Caco-2 (cell line): Measurements from ENCODE around the gene PAQR4. TPM values are rescaled to one million over a fixed set of nuclear protein-coding genes. Genes with fewer than 3 reads are reported as not detected.

Experiments used
- BruUV-seq: library from RNA; stranded (reverse); fragments of 400-500 nt; replicated peaks from 2 replicates; lab custom pipeline; 2021; lab: Mats Ljungman, UMichigan
- CTCF ChIA-PET: fragments of 300-600 bp; sonication (Branson Sonifier 250); formaldehyde crosslinking; loops from one replicate; lab custom pipeline; 2022; ENCODE audit warnings: antibody characterized with exemption; lab: Charles Lee
- POLR2A ChIA-PET: fragments of 300-600 bp; sonication (Branson Sonifier 250); formaldehyde crosslinking; loops from one replicate; lab custom pipeline; 2022; ENCODE audit warnings: antibody characterized with exemption; lab: Charles Lee
- DNase-seq, 2 experiments: peaks; one replicate each; pipeline versions ENCODE4 v3.0.0 to v3.0.0-alpha.2; 2020 to 2022
- H3K27me3 ChIP-seq: replicated peaks from 2 replicates; pipeline ENCODE4 v1.6.0; 2011; ENCODE audit warnings: low read length; ENCODE audit not compliant: control insufficient read depth, insufficient read depth
- H3K36me3 ChIP-seq: 2 replicates; pipeline ENCODE4 v1.5.1; 2011; ENCODE audit warnings: low read length; ENCODE audit not compliant: control insufficient read depth, insufficient read depth
- H3K4me1 ChIP-seq: fragments of 250-450 bp; sonication (Bioruptor Pico); 2 replicates; pipeline ENCODE4 v1.5.1; 2020; ENCODE audit warnings: mild to moderate bottlenecking
- H3K4me3 ChIP-seq: 2 replicates; pipeline ENCODE4 v1.5.1; 2011; ENCODE audit warnings: low read depth, mild to moderate bottlenecking, control low read depth, low read length
- H3K9me3 ChIP-seq: fragments of 250-450 bp; sonication (Bioruptor Pico); 2 replicates; pipeline ENCODE4 v1.5.1; 2020; ENCODE audit warnings: mild to moderate bottlenecking, moderate library complexity
- H3K27ac Mint-ChIP-seq: one replicate; pipeline ENCODE4 v1.8.0; 2022; ENCODE audit warnings: mixed read lengths; ENCODE audit not compliant: unreplicated experiment
- H3K27me3 Mint-ChIP-seq: one replicate; pipeline ENCODE4 v1.8.0; 2022; ENCODE audit warnings: mixed read lengths; ENCODE audit not compliant: insufficient read depth, unreplicated experiment
- H3K36me3 Mint-ChIP-seq: one replicate; pipeline ENCODE4 v1.8.0; 2022; ENCODE audit warnings: mild to moderate bottlenecking, mixed read lengths; ENCODE audit not compliant: insufficient read depth, unreplicated experiment
- H3K4me1 Mint-ChIP-seq: one replicate; pipeline ENCODE4 v1.8.0; 2022; ENCODE audit warnings: low read depth, mixed read lengths; ENCODE audit not compliant: unreplicated experiment
- H3K4me3 Mint-ChIP-seq: one replicate; pipeline ENCODE4 v1.8.0; 2022; ENCODE audit warnings: mild to moderate bottlenecking, moderate library complexity, mixed read lengths; ENCODE audit not compliant: unreplicated experiment
- H3K9me3 Mint-ChIP-seq: one replicate; pipeline ENCODE4 v1.8.0; 2022; ENCODE audit warnings: mixed read lengths; ENCODE audit not compliant: unreplicated experiment
- intact Hi-C: fragments of 100-400 bp; cut with micrococcal nuclease; formaldehyde crosslinking; loops from one replicate; pipeline ENCODE4 v1.10.0; 2022; ENCODE audit not compliant: unreplicated experiment
- total RNA-seq: library from RNA; stranded (reverse); gene quantifications from 2 replicates; pipeline ENCODE4 v1.2.3, GENCODE V29; 2022
- TF ChIP-seq, protein P1 (sequence below), 2 experiments: fragments of 200-600 bp in 1 of 2; IDR thresholded peaks; 1 replicate in 1 of 2; 2 replicates in 1 of 2; pipeline versions ENCODE4 v1.5.1 to v1.8.0; 2011 to 2022; ENCODE audit warnings: antibody characterized with exemption in 1 of 2, control low read depth in 1 of 2, inconsistent platforms in 1 of 2, low read depth in 1 of 2, low read length in 1 of 2, mild to moderate bottlenecking in 1 of 2, moderate library complexity in 1 of 2; ENCODE audit not compliant: insufficient read depth in 1 of 2, severe bottlenecking in 1 of 2, unreplicated experiment in 1 of 2

The PAQR4 gene
- total RNA-seq, 1 experiment from 2014 or later: 12.0 TPM

DNA sequence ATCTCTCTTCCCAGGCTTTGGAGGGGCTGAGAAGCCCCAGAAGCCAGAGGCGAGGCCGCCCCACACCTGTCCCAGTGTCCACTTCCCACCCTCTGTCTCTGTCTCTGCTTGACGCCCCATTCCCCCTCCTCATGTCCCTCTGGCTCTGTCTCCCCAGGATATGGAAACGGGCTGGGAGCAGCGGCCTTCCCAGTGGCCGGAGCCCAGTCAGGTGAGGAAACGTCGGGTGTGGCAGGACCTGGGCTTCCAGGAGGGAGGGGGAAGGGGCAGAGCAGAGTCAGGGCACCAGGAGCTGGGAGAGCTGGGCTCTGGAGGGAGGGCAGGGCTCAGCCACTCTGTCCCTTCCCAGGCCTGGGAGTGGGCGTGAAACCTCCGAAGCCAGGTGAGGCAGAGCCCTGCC is 21.7 kb downstream of the PAQR4 start:
- H3K9me3 ChIP-seq: no peaks in the 10 kb centered on the region
- no peaks in the 10 kb centered on the region for H3K27me3 ChIP-seq
- H3K4me3 ChIP-seq: no peak overlapping the region
- DNase-seq: no peak
- Mint-ChIP-seq H3K27me3 (no peaks in the 10 kb centered on the region), H3K27ac (no peak overlapping the region), H3K4me3 (no peak overlapping the region), H3K9me3 (no peaks in the 10 kb centered on the region), H3K36me3 (no peaks in the 10 kb centered on the region), H3K4me1 (no peaks in the 10 kb centered on the region)
- ChIA-PET CTCF (no interaction called here), POLR2A (no interaction called here)
- 0 out of 2 replicates have a peak, but pooled peaks cover 3% of the 10 kb centered on the region for H3K4me1 ChIP-seq
- BruUV-seq: no TSS peak
- intact Hi-C loops: no loop called here
- H3K36me3 ChIP-seq: no peaks in the 10 kb centered on the region
- TF ChIP-seq, protein P1, sequence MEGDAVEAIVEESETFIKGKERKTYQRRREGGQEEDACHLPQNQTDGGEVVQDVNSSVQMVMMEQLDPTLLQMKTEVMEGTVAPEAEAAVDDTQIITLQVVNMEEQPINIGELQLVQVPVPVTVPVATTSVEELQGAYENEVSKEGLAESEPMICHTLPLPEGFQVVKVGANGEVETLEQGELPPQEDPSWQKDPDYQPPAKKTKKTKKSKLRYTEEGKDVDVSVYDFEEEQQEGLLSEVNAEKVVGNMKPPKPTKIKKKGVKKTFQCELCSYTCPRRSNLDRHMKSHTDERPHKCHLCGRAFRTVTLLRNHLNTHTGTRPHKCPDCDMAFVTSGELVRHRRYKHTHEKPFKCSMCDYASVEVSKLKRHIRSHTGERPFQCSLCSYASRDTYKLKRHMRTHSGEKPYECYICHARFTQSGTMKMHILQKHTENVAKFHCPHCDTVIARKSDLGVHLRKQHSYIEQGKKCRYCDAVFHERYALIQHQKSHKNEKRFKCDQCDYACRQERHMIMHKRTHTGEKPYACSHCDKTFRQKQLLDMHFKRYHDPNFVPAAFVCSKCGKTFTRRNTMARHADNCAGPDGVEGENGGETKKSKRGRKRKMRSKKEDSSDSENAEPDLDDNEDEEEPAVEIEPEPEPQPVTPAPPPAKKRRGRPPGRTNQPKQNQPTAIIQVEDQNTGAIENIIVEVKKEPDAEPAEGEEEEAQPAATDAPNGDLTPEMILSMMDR (IDR thresholded peaks at IDR 0.05; ENCODE audit: insufficient read depth in 1 of 2, low read depth in 1 of 2, low read length in 1 of 2, severe bottlenecking in 1 of 2, unreplicated experiment in 1 of 2): no peak

DNA sequence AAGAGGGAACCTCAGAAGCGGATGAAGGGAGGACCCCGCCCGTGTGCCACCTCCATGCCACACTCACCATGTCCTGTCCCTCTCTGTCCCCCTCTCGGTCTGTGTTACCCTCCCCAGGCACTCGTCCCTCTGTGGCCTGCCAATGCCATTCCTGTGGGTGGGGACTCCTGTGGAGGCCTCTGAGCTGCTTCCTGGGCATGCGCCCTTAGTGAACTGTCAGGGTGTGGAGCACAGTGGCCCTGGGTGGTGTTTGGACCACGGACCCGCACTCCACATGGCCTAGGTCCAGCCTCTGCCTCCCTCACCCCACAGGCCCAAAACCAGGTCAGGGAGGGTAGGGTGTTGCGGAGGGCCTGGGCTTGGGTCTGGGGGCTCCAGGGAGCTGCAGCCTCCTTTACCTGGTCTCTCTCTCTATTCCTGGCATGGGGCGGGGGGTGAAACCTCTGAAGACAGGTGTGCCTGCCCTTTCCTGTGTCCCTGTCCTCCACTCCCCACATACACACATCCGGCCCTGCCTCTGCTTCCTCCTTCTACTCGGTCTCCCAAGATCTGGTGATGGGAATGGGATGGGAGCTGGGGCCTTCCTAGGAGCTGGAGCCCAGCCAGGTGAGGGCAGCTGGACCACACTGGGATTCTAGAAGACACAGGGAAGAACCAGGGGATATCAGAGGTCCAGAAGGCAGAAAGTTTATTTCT is 22.6 kb downstream of the PAQR4 start:
- no peak overlapping the region for H3K4me3 Mint-ChIP-seq
- no peaks in the 10 kb centered on the region for H3K9me3 ChIP-seq
- POLR2A ChIA-PET: no interaction called here
- no peak overlapping the region for H3K4me3 ChIP-seq
- H3K27me3 Mint-ChIP-seq: no peaks in the 10 kb centered on the region
- H3K27ac Mint-ChIP-seq: no peak overlapping the region
- DNase-seq: no peak
- H3K4me1 Mint-ChIP-seq: no peaks in the 10 kb centered on the region
- H3K36me3 ChIP-seq: no peaks in the 10 kb centered on the region
- TF ChIP-seq, protein P1 (IDR thresholded peaks at IDR 0.05; ENCODE audit: insufficient read depth in 1 of 2, low read depth in 1 of 2, low read length in 1 of 2, severe bottlenecking in 1 of 2, unreplicated experiment in 1 of 2): no peak
- intact Hi-C loops: no loop called here
- H3K9me3 Mint-ChIP-seq: no peaks in the 10 kb centered on the region
- BruUV-seq: no TSS peak
- CTCF ChIA-PET: interaction anchor here (1.7 kb wide), 1 partner anchor 12 kb away, joined by 5 read pairs; no protein-coding TSS in a partner anchor
- H3K27me3 ChIP-seq: no peaks in the 10 kb centered on the region
- H3K4me1 ChIP-seq: 0 out of 2 replicates have a peak, but pooled peaks cover 3% of the 10 kb centered on the region
- no peaks in the 10 kb centered on the region for H3K36me3 Mint-ChIP-seq

DNA sequence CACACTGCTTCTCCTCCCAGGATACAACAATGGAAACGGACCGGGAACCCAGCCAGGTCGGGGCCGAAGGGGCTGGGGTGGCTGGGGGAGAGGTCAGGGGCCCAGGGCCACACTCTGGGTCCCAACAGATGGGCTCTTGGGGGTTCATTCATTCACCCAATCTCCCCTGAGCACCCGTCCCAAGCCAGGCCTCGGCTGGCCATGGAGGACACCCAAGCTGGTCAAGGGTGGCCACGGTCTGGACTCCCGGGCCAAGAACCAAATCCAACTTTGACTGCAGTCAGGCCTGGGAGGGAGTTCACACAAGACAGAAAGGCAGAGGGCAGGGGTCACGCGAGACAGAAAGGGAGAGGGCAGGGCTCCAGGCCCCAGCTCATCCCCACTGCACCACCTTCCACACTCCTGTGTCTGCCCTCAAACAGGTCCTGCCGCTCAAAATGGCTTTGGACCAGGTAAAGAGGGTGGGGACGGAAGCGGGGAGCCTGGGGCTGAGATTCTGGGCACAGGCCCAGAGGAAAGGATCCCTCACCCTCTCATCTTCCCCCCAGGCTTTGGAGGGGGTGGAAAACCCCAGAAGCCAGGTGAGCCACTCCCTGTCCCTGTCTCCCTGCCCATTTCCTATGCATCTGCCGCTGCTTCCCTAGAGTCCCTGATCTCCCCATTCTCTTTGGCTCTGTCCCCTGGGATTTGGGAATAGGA is 23.4 kb downstream of the PAQR4 start:
- no peak overlapping the region for H3K4me3 ChIP-seq
- intact Hi-C loops: no loop called here
- no peaks in the 10 kb centered on the region for H3K27me3 Mint-ChIP-seq
- POLR2A ChIA-PET: no interaction called here
- no peaks in the 10 kb centered on the region for H3K9me3 Mint-ChIP-seq
- H3K4me3 Mint-ChIP-seq: no peak overlapping the region
- no peaks in the 10 kb centered on the region for H3K9me3 ChIP-seq
- TF ChIP-seq, protein P1 (IDR thresholded peaks at IDR 0.05; ENCODE audit: insufficient read depth in 1 of 2, low read depth in 1 of 2, low read length in 1 of 2, severe bottlenecking in 1 of 2, unreplicated experiment in 1 of 2): no peak
- H3K4me1 Mint-ChIP-seq: no peaks in the 10 kb centered on the region
- no peak for DNase-seq
- no peaks in the 10 kb centered on the region for H3K36me3 Mint-ChIP-seq
- no peaks in the 10 kb centered on the region for H3K36me3 ChIP-seq
- no TSS peak for BruUV-seq
- CTCF ChIA-PET: interaction anchor here (0.6 to 1.7 kb wide), 2 partner anchors 11 to 36 kb away, joined by 3 to 5 read pairs; no protein-coding TSS in a partner anchor
- H3K27ac Mint-ChIP-seq: no peak overlapping the region
- 0 out of 2 replicates have a peak, but pooled peaks cover 3% of the 10 kb centered on the region for H3K4me1 ChIP-seq
- H3K27me3 ChIP-seq: no peaks in the 10 kb centered on the region
